ENCODE results near the gene RASL10A.

Gene RASL10A

GRCh38 chr22:29344137-29344536 is 28.6 kb upstream of the RASL10A start:
- H3K27ac Mint-ChIP-seq: no peak overlapping the region
- no peak overlapping the region for H3K4me3 Mint-ChIP-seq
- peaks cover 26% of the 10 kb centered on the region for H3K4me1 Mint-ChIP-seq
- no peak for DNase-seq
- H3K36me3 Mint-ChIP-seq (ENCODE audit: low read depth): peaks cover 29% of the 10 kb centered on the region
- H3K27me3 Mint-ChIP-seq (ENCODE audit: low read depth, poor library complexity): peaks cover 4% of the 10 kb centered on the region
- H3K9me3 Mint-ChIP-seq: no peaks in the 10 kb centered on the region
- TF ChIP-seq CTCF (IDR thresholded peaks at IDR 0.05): no peak

GRCh38 chr22:29343313-29343805 is 27.9 kb upstream of the RASL10A start:
- Mint-ChIP-seq H3K4me1 (peaks cover 26% of the 10 kb centered on the region), H3K4me3 (no peak overlapping the region), H3K27ac (no peak overlapping the region), H3K27me3 (ENCODE audit: low read depth, poor library complexity) (peaks cover 4% of the 10 kb centered on the region), H3K36me3 (ENCODE audit: low read depth) (peaks cover 28% of the 10 kb centered on the region), H3K9me3 (no peaks in the 10 kb centered on the region)
- no peak for TF ChIP-seq CTCF (IDR thresholded peaks at IDR 0.05)
- DNase-seq: peak; percentile 33

GRCh38 chr22:29342577-29343312 is 27.2 kb upstream of the RASL10A start:
- Mint-ChIP-seq H3K4me3 (no peak overlapping the region), H3K9me3 (no peaks in the 10 kb centered on the region), H3K27ac (no peak overlapping the region), H3K36me3 (ENCODE audit: low read depth) (peaks cover 33% of the 10 kb centered on the region), H3K4me1 (peaks cover 26% of the 10 kb centered on the region), H3K27me3 (ENCODE audit: low read depth, poor library complexity) (peaks cover 2% of the 10 kb centered on the region)
- no peak for DNase-seq
- TF ChIP-seq CTCF (IDR thresholded peaks at IDR 0.05): no peak

- DNase-seq: no peak
- Mint-ChIP-seq H3K36me3 (ENCODE audit: low read depth) (peaks cover 34% of the 10 kb centered on the region), H3K9me3 (no peaks in the 10 kb centered on the region), H3K4me3 (no peak overlapping the region), H3K27ac (peak overlapping the region; percentile 68), H3K27me3 (ENCODE audit: low read depth, poor library complexity) (no peaks in the 10 kb centered on the region), H3K4me1 (peaks cover 26% of the 10 kb centered on the region)
- TF ChIP-seq CTCF (IDR thresholded peaks at IDR 0.05): no peak
Observed at GRCh38 chr22:29342177-29342576, 26.7 kb upstream of the RASL10A start.

- no peak for DNase-seq
- Mint-ChIP-seq H3K36me3 (ENCODE audit: low read depth) (peaks cover 36% of the 10 kb centered on the region), H3K4me3 (no peak overlapping the region), H3K27me3 (ENCODE audit: low read depth, poor library complexity) (no peaks in the 10 kb centered on the region), H3K27ac (peak overlapping the region; percentile 68), H3K4me1 (peaks cover 25% of the 10 kb centered on the region), H3K9me3 (no peaks in the 10 kb centered on the region)
- no peak for TF ChIP-seq CTCF (IDR thresholded peaks at IDR 0.05)
Observed at GRCh38 chr22:29341849-29342127, 26.3 kb upstream of the RASL10A start.
